Measurements from ENCODE around the gene ZNF578.
"Not testable (repeated sequence)": the region's sequence is repeated elsewhere in the genome, so short reads cannot be mapped to it uniquely, and the experiment has no call there.

The ZNF578 gene

GRCh38 chr19:52558732-52559445, 105.5 kb downstream of the ZNF578 start:
- not testable (repeated sequence) for DNase-seq (ENCODE audit: low spot score)

GRCh38 chr19:52561611-52562010, 108.3 kb downstream of the ZNF578 start:
- DNase-seq (ENCODE audit: low spot score), result not testable (repeated sequence)
